NT2/D1 (cell line): ENCODE data around the gene PLBD1.

Experiments
- DNase-seq: peaks from one replicate; pipeline ENCODE4 v3.0.0-alpha.2; 2011; ENCODE audit warnings: low read depth, low spot score
- H3K27me3 ChIP-seq: 2 replicates; pipeline ENCODE4 v1.6.0; 2011; ENCODE audit warnings: mild to moderate bottlenecking; ENCODE audit not compliant: insufficient read length, insufficient read depth
- H3K36me3 ChIP-seq: 2 replicates; pipeline ENCODE4 v1.6.1; 2011; ENCODE audit warnings: mild to moderate bottlenecking, low read length, mixed read lengths; ENCODE audit not compliant: insufficient read depth, insufficient read length
- H3K4me1 ChIP-seq: 2 replicates; pipeline ENCODE4 v1.5.1; 2011; ENCODE audit not compliant: insufficient read depth, insufficient read length
- H3K4me3 ChIP-seq: 2 replicates; pipeline ENCODE4 v1.5.1; 2011; ENCODE audit warnings: low read depth; ENCODE audit not compliant: insufficient read length
- H3K9ac ChIP-seq: 2 replicates; pipeline ENCODE4 v1.6.0; 2011; ENCODE audit warnings: low read depth; ENCODE audit not compliant: insufficient read length
- H3K9me3 ChIP-seq: 2 replicates; pipeline ENCODE4 v1.5.1; 2011; ENCODE audit warnings: mild to moderate bottlenecking, low read length; ENCODE audit not compliant: insufficient read depth
- SUZ12 ChIP-seq: IDR thresholded peaks from 2 replicates; pipeline ENCODE4 v1.6.1; 2011; ENCODE audit not compliant: insufficient read length, insufficient read depth; ENCODE audit errors: extremely low read depth
- YY1 ChIP-seq: IDR thresholded peaks from 2 replicates; pipeline ENCODE4 v1.6.1; 2011; ENCODE audit not compliant: insufficient read length, insufficient read depth
- ZNF274 ChIP-seq: IDR thresholded peaks from 2 replicates; pipeline ENCODE4 v1.6.1; 2011; ENCODE audit warnings: mild to moderate bottlenecking, low read depth, low read length

Gene PLBD1

DNA sequence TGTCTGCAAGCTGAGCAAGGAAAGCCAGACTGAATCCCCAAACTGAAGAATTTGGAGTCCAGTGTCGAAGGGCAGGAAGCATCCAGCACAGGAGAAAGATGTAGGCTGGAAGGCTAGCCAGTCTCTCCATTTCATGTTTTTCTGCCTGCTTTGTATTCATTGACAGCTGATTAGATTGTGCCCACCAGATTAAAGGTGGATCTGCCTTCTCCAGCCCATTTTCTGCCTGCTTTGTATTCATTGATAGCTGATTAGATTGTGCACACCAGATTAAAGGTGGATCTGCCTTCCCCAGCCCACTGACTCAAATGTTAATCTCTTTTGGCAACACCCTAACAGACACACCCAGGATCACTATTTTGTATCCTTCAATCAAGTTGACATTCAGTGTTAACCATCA, 85.3 kb downstream of the PLBD1 start:
- H3K27me3 ChIP-seq, result no peaks in the 10 kb centered on the region
- H3K4me1 ChIP-seq, result no peaks in the 10 kb centered on the region
- no peak overlapping the region for H3K9ac ChIP-seq
- H3K4me3 ChIP-seq, result no peak overlapping the region
- peaks cover 50% of the 10 kb centered on the region for H3K36me3 ChIP-seq
- no peak for DNase-seq
- H3K9me3 ChIP-seq, result no peaks in the 10 kb centered on the region
- TF ChIP-seq SUZ12 (no peak), ZNF274 (no peak), YY1 (no peak)

DNA sequence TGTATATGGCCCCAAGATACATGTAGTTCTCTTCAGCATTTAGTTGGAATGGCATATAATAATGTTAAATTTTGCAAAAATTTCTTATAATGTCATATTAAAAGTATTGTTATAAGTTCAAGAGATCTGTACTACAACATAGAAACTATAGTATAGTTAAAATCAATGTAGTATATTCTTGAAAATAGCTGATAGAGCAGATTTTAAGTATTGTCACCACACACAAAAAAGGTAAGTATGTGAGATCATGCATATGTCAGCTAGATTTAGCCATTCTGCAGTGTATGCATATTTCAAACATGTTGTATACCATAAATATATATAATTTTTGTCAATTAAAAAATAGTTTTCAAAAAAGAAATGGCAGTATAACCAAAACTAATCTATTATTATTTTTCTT, 86.5 kb downstream of the PLBD1 start:
- Histone ChIP-seq H3K4me1 (no peaks in the 10 kb centered on the region), H3K4me3 (no peak overlapping the region), H3K36me3 (peaks cover 50% of the 10 kb centered on the region), H3K9ac (no peak overlapping the region), H3K9me3 (no peaks in the 10 kb centered on the region), H3K27me3 (no peaks in the 10 kb centered on the region)
- TF ChIP-seq SUZ12, result no peak
- DNase-seq, result no peak

DNA sequence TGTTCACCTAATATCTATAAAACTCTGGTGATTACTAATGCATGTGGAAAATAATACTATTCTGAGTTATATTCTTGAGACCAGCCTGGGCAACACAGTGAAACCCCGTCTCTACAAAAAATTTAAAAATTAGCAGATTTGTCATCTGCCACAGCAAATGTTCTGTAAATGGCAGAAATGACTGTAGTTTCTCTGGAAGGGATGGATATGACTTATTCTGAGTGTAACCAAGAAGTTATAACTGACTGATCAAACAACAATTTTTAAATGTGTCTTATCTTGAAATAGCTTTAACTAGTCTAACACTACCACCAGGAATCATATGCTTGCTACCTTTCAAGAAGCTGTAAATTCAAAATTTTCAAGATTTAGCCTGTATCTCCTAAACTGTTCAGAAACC, 88.7 kb downstream of the PLBD1 start:
- Histone ChIP-seq H3K4me1 (no peaks in the 10 kb centered on the region), H3K9ac (no peak overlapping the region), H3K9me3 (peaks cover 19% of the 10 kb centered on the region), H3K27me3 (no peaks in the 10 kb centered on the region), H3K4me3 (no peak overlapping the region), H3K36me3 (peaks cover 31% of the 10 kb centered on the region)
- no peak for DNase-seq
- no peak for TF ChIP-seq ZNF274
- no peak for TF ChIP-seq SUZ12
- TF ChIP-seq YY1, result no peak

DNA sequence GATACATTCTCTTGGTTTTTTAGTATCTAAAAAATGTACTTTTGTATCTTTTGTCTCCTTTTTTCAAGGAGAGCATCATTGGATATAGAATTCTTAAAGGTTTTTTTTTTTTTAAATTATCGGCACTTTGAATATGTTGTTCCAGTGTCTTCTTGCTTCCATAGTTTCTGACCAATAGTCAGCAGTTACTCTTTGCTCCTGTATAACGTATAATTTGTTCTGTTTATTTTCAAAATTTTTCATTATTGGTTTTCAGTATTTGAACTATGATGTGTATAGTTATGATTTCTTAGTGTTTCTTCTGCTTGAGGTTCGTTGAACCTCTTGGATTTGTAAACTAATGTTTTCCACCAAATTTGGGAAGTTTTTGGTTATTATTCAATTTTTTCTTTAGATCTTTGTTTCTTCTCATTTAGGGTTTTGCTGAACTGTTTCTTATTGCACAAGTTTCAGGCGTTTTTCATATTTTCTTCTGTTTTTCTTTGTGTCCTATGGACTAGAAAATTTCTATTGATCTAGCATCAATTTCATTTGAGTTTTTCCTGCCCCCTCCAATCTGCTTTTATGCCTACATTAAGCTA, 93.9 kb downstream of the PLBD1 start:
- Histone ChIP-seq H3K9ac (no peak overlapping the region), H3K27me3 (no peaks in the 10 kb centered on the region), H3K4me3 (no peak overlapping the region), H3K4me1 (no peaks in the 10 kb centered on the region), H3K36me3 (peaks cover 13% of the 10 kb centered on the region), H3K9me3 (peaks cover 50% of the 10 kb centered on the region)
- no peak for DNase-seq
- no peak for TF ChIP-seq YY1
- TF ChIP-seq SUZ12, result no peak
- no peak for TF ChIP-seq ZNF274

DNA sequence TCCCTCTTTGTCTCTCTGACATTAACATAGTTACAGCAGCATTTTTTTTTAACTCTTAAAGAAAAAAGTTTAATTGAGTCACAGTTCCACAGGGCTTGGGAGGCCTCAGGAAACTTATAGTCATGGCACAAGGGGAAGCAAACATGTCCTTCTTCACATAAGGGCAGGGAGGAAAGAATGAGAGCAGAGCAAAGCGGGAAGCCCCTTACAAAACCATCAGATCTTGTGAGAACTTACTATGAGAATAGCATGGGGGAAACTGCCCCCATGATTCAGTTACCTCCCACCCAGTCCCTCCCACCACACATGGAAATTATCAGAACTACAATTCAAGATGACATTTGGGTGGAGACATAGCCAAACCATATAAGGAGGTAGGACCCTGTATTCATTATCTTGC, 96.2 kb downstream of the PLBD1 start:
- peaks cover 50% of the 10 kb centered on the region for H3K9me3 ChIP-seq
- H3K4me3 ChIP-seq, result no peak overlapping the region
- H3K4me1 ChIP-seq, result no peaks in the 10 kb centered on the region
- no peak for DNase-seq
- no peaks in the 10 kb centered on the region for H3K27me3 ChIP-seq
- H3K9ac ChIP-seq, result no peak overlapping the region
- peaks cover 11% of the 10 kb centered on the region for H3K36me3 ChIP-seq
- TF ChIP-seq YY1 (no peak), SUZ12 (no peak), ZNF274 (no peak)

DNA sequence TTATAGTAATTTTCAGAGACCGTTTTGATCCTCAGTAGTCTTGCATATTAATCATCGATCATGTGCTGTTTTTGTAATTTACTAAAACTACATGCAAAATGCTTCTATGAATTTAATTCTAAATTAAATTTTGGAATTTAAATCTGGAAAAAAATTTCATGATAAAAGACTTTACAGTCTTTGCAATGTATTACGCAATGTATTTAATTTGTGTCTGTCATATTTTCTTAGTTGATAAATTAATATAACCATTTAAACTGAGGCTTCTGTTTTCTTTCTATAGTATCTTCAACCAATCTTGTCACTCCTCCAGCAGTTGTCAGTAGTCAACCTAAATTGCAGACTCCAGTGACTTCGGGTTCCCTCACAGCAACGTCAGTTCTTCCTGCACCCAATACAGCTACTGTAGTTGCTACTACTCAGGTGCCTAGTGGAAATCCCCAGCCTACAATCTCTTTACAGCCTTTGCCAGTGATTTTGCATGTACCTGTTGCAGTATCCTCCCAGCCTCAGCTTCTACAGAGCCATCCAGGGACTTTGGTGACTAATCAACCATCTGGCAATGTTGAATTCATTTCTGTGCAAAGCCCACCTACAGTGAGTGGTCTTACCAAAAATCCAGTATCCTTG, 107.4 kb downstream of the PLBD1 start:
- Histone ChIP-seq H3K9ac (no peak overlapping the region), H3K36me3 (peaks cover 22% of the 10 kb centered on the region), H3K27me3 (no peaks in the 10 kb centered on the region), H3K9me3 (no peaks in the 10 kb centered on the region), H3K4me1 (no peaks in the 10 kb centered on the region), H3K4me3 (no peak overlapping the region)
- TF ChIP-seq SUZ12 (no peak), YY1 (no peak), ZNF274 (no peak)
- no peak for DNase-seq

DNA sequence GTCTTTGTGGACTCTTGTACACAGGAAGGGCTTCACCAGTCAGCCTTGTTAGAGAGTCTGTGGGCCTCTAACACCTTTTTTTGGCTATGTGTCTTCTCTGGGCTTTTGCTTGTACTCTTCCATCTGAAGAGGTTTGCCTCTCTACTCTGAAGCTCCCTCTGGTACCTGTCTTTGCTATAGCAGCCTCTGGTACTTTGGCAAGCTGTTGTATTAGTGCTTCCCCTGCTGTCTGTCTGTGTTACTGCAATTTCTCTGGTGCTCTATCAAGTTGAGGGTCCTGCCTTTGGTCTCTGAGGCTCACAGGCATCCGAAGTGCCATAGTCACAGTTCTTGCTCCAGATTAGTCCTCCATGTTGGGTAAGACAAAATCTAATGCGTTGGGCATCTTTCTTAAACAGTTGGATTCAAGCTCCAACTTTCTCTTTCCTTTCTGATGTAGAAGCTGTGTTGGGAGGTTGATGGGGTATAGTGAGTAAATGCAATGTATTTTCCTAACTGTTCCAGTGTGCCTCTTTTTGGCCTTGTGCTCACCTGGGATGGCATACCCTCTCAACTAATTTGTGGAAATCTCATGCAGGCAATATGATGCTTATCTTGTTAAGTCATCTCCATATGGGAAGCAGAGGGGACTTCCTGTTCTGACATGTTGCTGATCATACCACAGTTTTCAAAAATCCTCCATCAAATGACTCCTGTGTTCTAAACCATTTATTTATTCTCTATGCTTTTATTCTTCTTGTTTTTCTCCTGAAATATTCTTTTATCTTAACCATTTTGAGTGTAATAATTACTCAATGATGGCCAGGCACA, 113.4 kb downstream of the PLBD1 start:
- H3K4me3 ChIP-seq, result no peak overlapping the region
- peaks cover 13% of the 10 kb centered on the region for H3K36me3 ChIP-seq
- TF ChIP-seq ZNF274 (no peak), YY1 (no peak), SUZ12 (no peak)
- H3K9ac ChIP-seq, result no peak overlapping the region
- peak; percentile 90 for DNase-seq
- H3K9me3 ChIP-seq, result no peaks in the 10 kb centered on the region
- H3K4me1 ChIP-seq, result no peaks in the 10 kb centered on the region
- no peaks in the 10 kb centered on the region for H3K27me3 ChIP-seq
